Measurements from ENCODE around the gene ADRM1.

DNA sequence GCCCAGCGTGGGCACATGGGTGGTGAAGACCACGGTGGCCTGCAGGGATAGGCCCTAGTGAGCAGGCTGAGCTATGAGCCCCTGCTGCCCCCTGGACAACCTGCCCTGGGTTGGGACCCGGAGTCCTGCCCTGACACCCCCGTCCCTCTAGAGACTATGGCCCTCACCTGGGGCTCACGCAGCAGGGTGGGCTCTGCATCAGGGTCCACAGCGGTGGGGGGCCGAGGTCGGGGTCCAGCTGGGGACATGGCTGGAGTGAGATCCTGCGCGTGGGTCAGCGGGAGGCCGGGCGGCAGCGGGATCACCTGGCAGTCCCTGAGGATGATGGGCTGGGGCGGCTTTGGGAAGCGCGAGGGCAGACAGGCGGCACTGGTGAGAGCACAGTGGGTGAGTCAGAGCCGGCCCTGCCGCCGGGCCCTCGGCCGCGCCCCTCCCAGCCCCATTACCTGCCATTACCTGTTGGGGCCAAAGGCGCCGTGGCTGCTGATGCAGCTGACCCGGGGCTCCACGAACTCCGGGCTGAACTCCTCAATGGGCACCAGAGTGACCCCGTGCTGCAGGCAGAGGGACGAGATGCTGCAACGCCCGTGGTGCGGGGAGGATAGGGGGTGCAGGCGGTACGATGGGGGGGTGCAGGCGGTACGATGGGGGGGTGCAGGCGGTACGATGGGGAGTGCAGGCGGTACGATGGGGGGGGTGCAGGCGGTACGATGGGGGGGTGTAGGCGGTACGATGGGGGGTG, 27.9 kb downstream of the ADRM1 start:
- TF ChIP-seq, protein P1, sequence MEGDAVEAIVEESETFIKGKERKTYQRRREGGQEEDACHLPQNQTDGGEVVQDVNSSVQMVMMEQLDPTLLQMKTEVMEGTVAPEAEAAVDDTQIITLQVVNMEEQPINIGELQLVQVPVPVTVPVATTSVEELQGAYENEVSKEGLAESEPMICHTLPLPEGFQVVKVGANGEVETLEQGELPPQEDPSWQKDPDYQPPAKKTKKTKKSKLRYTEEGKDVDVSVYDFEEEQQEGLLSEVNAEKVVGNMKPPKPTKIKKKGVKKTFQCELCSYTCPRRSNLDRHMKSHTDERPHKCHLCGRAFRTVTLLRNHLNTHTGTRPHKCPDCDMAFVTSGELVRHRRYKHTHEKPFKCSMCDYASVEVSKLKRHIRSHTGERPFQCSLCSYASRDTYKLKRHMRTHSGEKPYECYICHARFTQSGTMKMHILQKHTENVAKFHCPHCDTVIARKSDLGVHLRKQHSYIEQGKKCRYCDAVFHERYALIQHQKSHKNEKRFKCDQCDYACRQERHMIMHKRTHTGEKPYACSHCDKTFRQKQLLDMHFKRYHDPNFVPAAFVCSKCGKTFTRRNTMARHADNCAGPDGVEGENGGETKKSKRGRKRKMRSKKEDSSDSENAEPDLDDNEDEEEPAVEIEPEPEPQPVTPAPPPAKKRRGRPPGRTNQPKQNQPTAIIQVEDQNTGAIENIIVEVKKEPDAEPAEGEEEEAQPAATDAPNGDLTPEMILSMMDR (IDR thresholded peaks at IDR 0.05): no peak
- TF ChIP-seq POLR2A (IDR thresholded peaks at IDR 0.05) (no peak), EP300 (IDR thresholded peaks at IDR 0.05) (no peak)
